Activated T-cell treated with anti-CD3 and anti-CD28 coated beads for 24 hours (primary cell): ENCODE data around the gene ADAMTS2.

ENCODE experiments used
- DNase-seq: peaks from one replicate; pipeline ENCODE4 v3.0.0-alpha.2; 2020; ENCODE audit warnings: low read depth

The ADAMTS2 gene

DNA sequence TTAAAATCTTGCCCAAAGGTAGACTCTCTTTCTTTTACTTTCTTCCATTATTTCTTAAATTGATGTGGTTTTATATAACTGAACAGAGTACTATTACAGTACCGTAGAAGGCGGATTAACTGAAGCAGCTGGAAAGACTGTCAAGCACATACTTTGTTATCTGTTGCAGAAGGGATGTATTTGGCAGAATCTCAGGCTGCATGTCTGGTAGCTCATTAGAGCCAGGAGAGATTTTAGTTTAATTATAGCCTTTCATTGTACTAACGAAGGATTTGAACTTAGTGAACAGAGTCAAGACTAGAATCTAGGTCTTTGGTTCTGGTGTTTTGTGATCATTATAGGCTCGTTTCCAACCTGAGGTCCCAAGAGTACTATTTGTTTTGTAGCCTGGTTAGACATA lies 264.5 kb downstream of the ADAMTS2 start:
- no peak for DNase-seq

DNA sequence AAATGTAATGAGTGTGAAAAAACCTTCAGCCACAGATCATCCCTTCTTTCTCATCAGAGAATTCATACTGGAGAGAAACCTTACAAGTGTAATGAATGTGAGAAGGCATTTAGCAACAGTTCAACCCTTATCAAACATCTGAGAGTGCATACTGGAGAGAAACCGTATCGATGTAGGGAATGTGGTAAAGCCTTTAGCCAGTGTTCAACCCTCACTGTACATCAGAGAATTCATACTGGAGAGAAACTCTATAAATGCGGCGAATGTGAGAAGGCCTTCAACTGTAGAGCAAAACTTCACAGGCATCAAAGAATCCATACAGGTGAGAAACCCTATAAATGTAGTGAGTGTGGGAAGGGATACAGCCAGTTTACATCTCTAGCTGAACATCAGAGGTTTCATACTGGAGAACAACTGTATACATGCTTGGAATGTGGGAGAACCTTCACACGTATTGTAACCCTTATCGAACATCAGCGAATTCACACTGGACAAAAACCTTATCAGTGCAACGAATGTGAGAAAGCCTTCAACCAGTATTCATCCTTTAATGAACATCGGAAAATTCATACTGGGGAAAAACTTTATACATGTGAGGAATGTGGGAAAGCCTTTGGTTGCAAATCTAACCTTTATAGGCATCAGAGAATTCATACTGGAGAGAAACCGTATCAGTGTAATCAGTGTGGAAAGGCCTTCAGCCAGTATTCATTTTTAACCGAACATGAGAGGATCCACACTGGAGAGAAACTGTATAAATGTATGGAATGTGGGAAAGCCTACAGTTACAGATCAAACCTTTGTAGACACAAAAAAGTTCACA lies 265.9 kb downstream of the ADAMTS2 start:
- DNase-seq, result no peak

- no peak for DNase-seq
Observed at GRCh38 chr5:179065703-179066102, 279.6 kb downstream of the ADAMTS2 start.

DNA sequence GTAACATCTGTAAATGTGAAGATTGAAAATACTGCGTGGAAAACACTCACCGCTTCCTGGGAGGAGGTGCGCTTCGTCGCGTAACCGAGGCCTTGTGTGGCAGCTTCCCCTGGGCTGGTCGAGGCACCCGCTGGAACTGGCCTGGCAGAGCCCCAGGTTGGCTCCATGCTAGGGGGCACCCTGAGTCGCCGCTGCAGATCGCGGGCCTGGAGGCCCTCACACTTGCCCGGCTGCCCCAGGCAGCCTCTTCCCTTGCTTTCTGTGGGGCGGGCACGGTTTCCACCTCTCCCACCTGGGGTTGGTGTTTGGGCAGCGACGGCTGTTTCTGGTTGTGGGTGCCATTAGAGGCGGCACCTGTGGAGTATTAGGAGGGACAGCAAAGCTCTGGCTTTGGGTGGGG lies 284.2 kb downstream of the ADAMTS2 start:
- DNase-seq, result no peak
